Aorta (tissue), 5 donors: ENCODE results near the gene MNDA. TPM values are rescaled to one million over a fixed set of nuclear protein-coding genes. Genes with fewer than 3 reads are reported as not detected.

Source experiments
- ATAC-seq: fragments of 200-7000 bp; cut with Tn5 transposase; one replicate; pipeline ENCODE4 v1.9.1; 2022; ENCODE audit warnings: moderate library complexity; ENCODE audit not compliant: low FRiP score
- DNase-seq, 2 donors: peaks; one replicate each; pipeline ENCODE4 v3.0.0-alpha.2; 2020
- H3K27ac ChIP-seq, 2 donors: one replicate each; pipeline ENCODE4 v1.5.1; 2013; ENCODE audit warnings: low read length in 2 of 2, mild to moderate bottlenecking in 2 of 2, moderate library complexity in 2 of 2, control low read depth in 1 of 2, inconsistent platforms in 1 of 2, low read depth in 1 of 2
- H3K27me3 ChIP-seq, 2 donors: one replicate each; pipeline ENCODE4 v1.6.1; 2013; ENCODE audit warnings: control low read depth in 1 of 2, low read length in 1 of 2, mild to moderate bottlenecking in 1 of 2, moderate library complexity in 1 of 2; ENCODE audit not compliant: insufficient read depth in 2 of 2, control insufficient read depth in 1 of 2
- H3K36me3 ChIP-seq, 2 donors: one replicate each; pipeline ENCODE4 v1.6.1; 2013; ENCODE audit warnings: control low read depth in 1 of 2, low read length in 1 of 2, mild to moderate bottlenecking in 1 of 2; ENCODE audit not compliant: insufficient read depth in 2 of 2, control insufficient read depth in 1 of 2
- H3K4me1 ChIP-seq, 2 donors: one replicate each; pipeline ENCODE4 v1.6.1; 2013; ENCODE audit warnings: low read length in 2 of 2, control low read depth in 1 of 2, mild to moderate bottlenecking in 1 of 2, moderate library complexity in 1 of 2; ENCODE audit not compliant: insufficient read depth in 2 of 2, control insufficient read depth in 1 of 2
- H3K4me3 ChIP-seq, 2 donors: one replicate each; pipeline ENCODE4 v1.5.1; 2013; ENCODE audit warnings: low read length in 2 of 2, control low read depth in 1 of 2, mild to moderate bottlenecking in 1 of 2
- H3K9me3 ChIP-seq: one replicate; pipeline ENCODE4 v1.6.1; 2013; ENCODE audit warnings: mild to moderate bottlenecking, low read length; ENCODE audit not compliant: control insufficient read depth
- WGBS, 2 donors: extraction: QIAGEN DNeasy Blood & Tissue Kit; methylation state at CpG; one replicate each; pipeline ENCODE4 v1.1.7; 2013; 5-methylcytosine and 5-hydroxymethylcytosine counted together
- intact Hi-C, 2 donors: fragments of 100-400 bp; cut with DNase I; formaldehyde crosslinking; loops; one replicate each; pipeline versions ENCODE4 v1.14.2 to v1.15.0; 2022
- polyA plus RNA-seq, 2 donors: library from polyadenylated mRNA; stranded (reverse); fragments of 200-250 nt; gene quantifications; one replicate each; pipeline ENCODE4 v1.2.3, GENCODE V29; 2013
- total RNA-seq, 2 donors: library from RNA; stranded (reverse); fragmentation: NEBNext Ultra II Directional; extraction: Animal tissue kit (Norgen Biotek cat#: 25700); gene quantifications; one replicate each; pipeline ENCODE4 v1.2.1, GENCODE V29; 2021
- donor health status: healthy with polysubstance abuse.
- donor health status: Bipolar disorder and iron deficiency.
- donor health status: DM: no; HTN: no; CAD: no.
- donor health status: DM: no; HTN: no; CAD: no.
- donor health status: DM: yes; HTN: yes; CAD: no.

The MNDA gene
- total and polyA plus RNA-seq, 4 donors: 1.8 to 20.3 (median 10.2) TPM

- Histone ChIP-seq H3K27me3 (no peaks in the 10 kb centered on the region), H3K4me3 (no peak overlapping the region), H3K4me1 (no peaks in the 10 kb centered on the region), H3K36me3 (no peaks in the 10 kb centered on the region), H3K27ac (no peak overlapping the region), H3K9me3 (no peaks in the 10 kb centered on the region)
- intact Hi-C loops: no loop called here
- WGBS, 2 donors: 47 to 48% methylated on average over 7 of the region's 7 CpGs
- ATAC-seq (no peak), DNase-seq (no peak)
Observed at GRCh38 chr1:158819461-158820443, 11.4 kb upstream of the MNDA start.

GRCh38 chr1:158821723-158822122 is 9.4 kb upstream of the MNDA start:
- no peak for ATAC-seq
- WGBS, 2 donors: 41 to 42% methylated on average over 1 of the region's 1 CpG

GRCh38 chr1:158830074-158830677 is 975 bp upstream of the MNDA start:
- Histone ChIP-seq H3K36me3 (no peaks in the 10 kb centered on the region), H3K4me1 (no peaks in the 10 kb centered on the region), H3K27me3 (no peaks in the 10 kb centered on the region), H3K4me3 (no peak overlapping the region), H3K9me3 (peaks cover 2% of the 10 kb centered on the region), H3K27ac (no peak overlapping the region)
- intact Hi-C loops: no loop called here
- no peak for ATAC-seq
- 66 to 81% methylated on average over 2 of the region's 2 CpGs for WGBS, 2 donors
- no peak for DNase-seq

More at GRCh38 chr1:158821723-158822122, 9.4 kb upstream of the MNDA start:
- Histone ChIP-seq H3K36me3 (no peaks in the 10 kb centered on the region), H3K4me1 (no peaks in the 10 kb centered on the region), H3K27ac (no peak overlapping the region), H3K4me3 (no peak overlapping the region), H3K27me3 (no peaks in the 10 kb centered on the region), H3K9me3 (no peaks in the 10 kb centered on the region)
- no peak for DNase-seq
- intact Hi-C loops: no loop called here

- H3K4me3 ChIP-seq: no peak overlapping the region
- no peak overlapping the region for H3K27ac ChIP-seq
- H3K36me3 ChIP-seq: no peaks in the 10 kb centered on the region
Observed at GRCh38 chr1:158833264-158833663, 2.1 kb downstream of the MNDA start.

DNA sequence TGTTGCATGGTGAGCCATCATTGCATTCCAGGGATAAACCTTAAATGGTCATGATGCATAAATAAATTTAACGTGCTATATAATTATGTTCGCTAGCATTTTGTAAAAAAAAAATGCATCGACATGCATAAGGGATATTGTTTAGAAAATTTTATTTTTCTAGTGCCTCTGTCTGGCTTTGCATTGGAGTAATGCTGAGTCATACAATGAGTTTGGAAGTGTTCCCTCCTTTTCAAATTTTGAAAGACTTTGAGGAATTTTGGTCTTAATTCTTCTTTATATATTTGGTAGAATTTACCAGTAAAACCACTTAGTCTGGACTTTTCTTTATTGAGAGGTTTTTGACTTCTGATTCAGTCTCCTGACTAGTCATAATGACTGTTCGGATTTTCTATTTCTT is 4.9 kb downstream of the MNDA start:
- intact Hi-C loops: no loop called here
- no peak for ATAC-seq

More at GRCh38 chr1:158833264-158833663, 2.1 kb downstream of the MNDA start:
- intact Hi-C loops: no loop called here
- DNase-seq (no peak), ATAC-seq (no peak)
- no peaks in the 10 kb centered on the region for H3K4me1 ChIP-seq
- WGBS, 2 donors: 64 to 76% methylated on average over 3 of the region's 3 CpGs
- no peaks in the 10 kb centered on the region for H3K27me3 ChIP-seq
- H3K9me3 ChIP-seq: peaks cover 2% of the 10 kb centered on the region

GRCh38 chr1:158838660-158839059 is 7.5 kb downstream of the MNDA start:
- DNase-seq (no peak), ATAC-seq (no peak)
- intact Hi-C loops: no loop called here
- H3K4me1 ChIP-seq: no peaks in the 10 kb centered on the region
- no peak overlapping the region for H3K27ac ChIP-seq
- no peaks in the 10 kb centered on the region for H3K36me3 ChIP-seq
- H3K27me3 ChIP-seq: no peaks in the 10 kb centered on the region
- H3K9me3 ChIP-seq: no peaks in the 10 kb centered on the region
- no peak overlapping the region for H3K4me3 ChIP-seq

More for the DNA sequence above, 4.9 kb downstream of the MNDA start:
- Histone ChIP-seq H3K9me3 (no peaks in the 10 kb centered on the region), H3K27ac (no peak overlapping the region), H3K36me3 (no peaks in the 10 kb centered on the region), H3K27me3 (no peaks in the 10 kb centered on the region), H3K4me1 (no peaks in the 10 kb centered on the region), H3K4me3 (no peak overlapping the region)
- DNase-seq: no peak
- 78 to 84% methylated on average over 4 of the region's 4 CpGs for WGBS, 2 donors

DNA sequence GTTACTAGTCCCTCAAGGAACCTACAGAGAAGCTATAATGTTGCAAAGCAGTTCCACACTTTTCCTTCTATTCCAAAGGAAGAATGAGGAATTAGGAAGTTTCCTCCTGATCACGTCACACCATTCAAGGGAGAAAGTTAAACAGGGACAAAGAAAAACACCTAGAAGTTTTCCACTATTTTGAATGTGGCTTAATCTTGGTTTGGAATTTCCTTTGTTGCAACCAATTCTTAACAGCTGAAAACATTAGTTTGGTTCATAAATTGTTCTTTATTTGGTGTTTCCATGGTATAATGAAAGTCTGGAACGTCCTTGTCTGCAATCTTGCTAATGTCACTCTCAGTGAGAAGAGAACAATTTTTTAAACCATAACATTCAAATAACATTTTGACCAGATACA is 8.4 kb downstream of the MNDA start:
- intact Hi-C loops: no loop called here
- WGBS, 2 donors: 45 to 49% methylated on average over 2 of the region's 2 CpGs
- no peak for ATAC-seq

DNA sequence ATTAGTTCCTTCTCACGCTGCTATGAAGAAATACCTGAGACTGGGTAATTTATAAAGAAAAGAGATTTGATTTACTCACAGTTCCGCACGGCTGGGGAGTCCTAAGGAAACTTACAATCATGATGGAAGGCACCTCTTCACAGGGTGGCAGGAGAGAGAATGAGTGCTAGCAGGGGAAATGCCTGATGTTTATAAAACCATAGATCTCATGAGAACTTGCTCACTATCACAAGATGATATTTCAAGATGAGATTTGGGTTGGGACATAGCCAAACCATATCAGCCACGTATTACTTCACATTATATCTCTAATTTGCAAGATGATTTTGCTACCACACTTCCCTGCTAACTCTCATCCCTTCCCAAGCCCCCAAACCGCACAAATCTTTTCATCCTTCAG is 9.1 kb downstream of the MNDA start:
- Histone ChIP-seq H3K36me3 (no peaks in the 10 kb centered on the region), H3K4me1 (no peaks in the 10 kb centered on the region), H3K27me3 (no peaks in the 10 kb centered on the region), H3K4me3 (no peak overlapping the region), H3K9me3 (no peaks in the 10 kb centered on the region), H3K27ac (no peak overlapping the region)
- DNase-seq (no peak), ATAC-seq (no peak)
- intact Hi-C loops: no loop called here
- 49 to 50% methylated on average over 5 of the region's 5 CpGs for WGBS, 2 donors

More for the DNA sequence above, 8.4 kb downstream of the MNDA start:
- Histone ChIP-seq H3K4me3 (no peak overlapping the region), H3K27me3 (no peaks in the 10 kb centered on the region), H3K27ac (no peak overlapping the region), H3K36me3 (no peaks in the 10 kb centered on the region), H3K9me3 (no peaks in the 10 kb centered on the region), H3K4me1 (no peaks in the 10 kb centered on the region)
- DNase-seq: no peak

GRCh38 chr1:158864595-158864994 is 33.4 kb downstream of the MNDA start:
- ATAC-seq (no peak), DNase-seq (no peak)
- no peak overlapping the region for H3K27ac ChIP-seq
- H3K36me3 ChIP-seq: no peaks in the 10 kb centered on the region
- H3K4me3 ChIP-seq: no peak overlapping the region
- H3K9me3 ChIP-seq: no peaks in the 10 kb centered on the region
- H3K4me1 ChIP-seq: no peaks in the 10 kb centered on the region
- WGBS, 2 donors: 57 to 61% methylated on average over 6 of the region's 6 CpGs
- intact Hi-C loops: no loop called here
- no peaks in the 10 kb centered on the region for H3K27me3 ChIP-seq
